Cardiac fibroblast (primary cell): ENCODE results near the gene ELFN2.

Experiments
- DNase-seq, 2 donors: peaks; one replicate each; pipeline versions ENCODE4 v3.0.0 to v3.0.0-alpha.2; 2010; ENCODE audit warnings: low read depth in 2 of 2
- H3K4me3 ChIP-seq, 2 donors: replicated peaks in 1 of 2; 1 replicate in 1 of 2; 2 replicates in 1 of 2; pipeline ENCODE4 v1.5.1; 2011; ENCODE audit warnings: low read depth in 2 of 2, low read length in 2 of 2, mild to moderate bottlenecking in 2 of 2, moderate library complexity in 1 of 2
- TF ChIP-seq, protein P1 (sequence below): IDR thresholded peaks from one replicate; pipeline ENCODE4 v1.5.1; 2011; ENCODE audit warnings: low read depth, mild to moderate bottlenecking, low read length, inconsistent platforms

Gene ELFN2

GRCh38 chr22:37334859-37335805 lies 92.1 kb downstream of the ELFN2 start:
- TF ChIP-seq, protein P1, sequence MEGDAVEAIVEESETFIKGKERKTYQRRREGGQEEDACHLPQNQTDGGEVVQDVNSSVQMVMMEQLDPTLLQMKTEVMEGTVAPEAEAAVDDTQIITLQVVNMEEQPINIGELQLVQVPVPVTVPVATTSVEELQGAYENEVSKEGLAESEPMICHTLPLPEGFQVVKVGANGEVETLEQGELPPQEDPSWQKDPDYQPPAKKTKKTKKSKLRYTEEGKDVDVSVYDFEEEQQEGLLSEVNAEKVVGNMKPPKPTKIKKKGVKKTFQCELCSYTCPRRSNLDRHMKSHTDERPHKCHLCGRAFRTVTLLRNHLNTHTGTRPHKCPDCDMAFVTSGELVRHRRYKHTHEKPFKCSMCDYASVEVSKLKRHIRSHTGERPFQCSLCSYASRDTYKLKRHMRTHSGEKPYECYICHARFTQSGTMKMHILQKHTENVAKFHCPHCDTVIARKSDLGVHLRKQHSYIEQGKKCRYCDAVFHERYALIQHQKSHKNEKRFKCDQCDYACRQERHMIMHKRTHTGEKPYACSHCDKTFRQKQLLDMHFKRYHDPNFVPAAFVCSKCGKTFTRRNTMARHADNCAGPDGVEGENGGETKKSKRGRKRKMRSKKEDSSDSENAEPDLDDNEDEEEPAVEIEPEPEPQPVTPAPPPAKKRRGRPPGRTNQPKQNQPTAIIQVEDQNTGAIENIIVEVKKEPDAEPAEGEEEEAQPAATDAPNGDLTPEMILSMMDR: no peak
- DNase-seq: peak in 1 of 2 donors; percentile 27
- H3K4me3 ChIP-seq: peak overlapping the region in 1 of 2 donors; percentile 4

GRCh38 chr22:37334461-37334858 lies 92.8 kb downstream of the ELFN2 start:
- H3K4me3 ChIP-seq: no peak overlapping the region
- TF ChIP-seq, protein P1: no peak
- DNase-seq: no peak

GRCh38 chr22:37333724-37334460 lies 93.4 kb downstream of the ELFN2 start:
- TF ChIP-seq, protein P1: no peak
- DNase-seq: no peak
- no peak overlapping the region for H3K4me3 ChIP-seq

DNA sequence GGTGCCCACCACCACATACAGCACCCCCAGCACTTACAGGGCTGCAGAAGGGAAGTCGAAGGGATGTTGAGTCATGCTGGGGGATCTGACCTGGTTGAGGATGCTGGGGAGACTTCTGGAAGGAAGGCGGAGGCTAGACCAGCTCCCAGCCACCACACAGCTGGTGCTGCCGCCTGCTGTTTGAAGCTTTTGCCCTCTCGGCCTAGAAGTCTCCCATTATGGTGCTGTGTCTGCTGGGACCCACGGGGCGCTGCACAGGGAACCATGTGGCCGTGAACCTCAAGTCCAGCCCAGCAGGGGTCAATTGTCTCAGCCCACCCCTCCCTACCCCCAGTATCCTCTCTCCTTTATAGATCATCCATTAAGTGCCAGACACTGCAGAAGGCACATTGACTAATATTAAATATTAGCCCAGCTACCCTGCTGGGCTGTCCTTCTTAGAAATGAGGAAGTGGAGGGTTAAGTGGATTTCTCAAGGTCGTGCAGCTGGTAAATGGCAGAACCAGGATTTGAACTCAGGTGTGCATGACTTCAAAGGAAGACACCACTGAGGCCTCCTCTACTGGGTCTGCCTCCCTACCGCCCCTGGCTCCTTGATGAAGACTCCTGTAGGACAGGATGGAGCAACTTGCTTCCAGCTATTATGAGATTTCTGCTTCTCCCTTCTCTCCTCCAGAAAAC lies 95.3 kb downstream of the ELFN2 start:
- TF ChIP-seq, protein P1: peak; percentile 12
- no peak overlapping the region for H3K4me3 ChIP-seq
- DNase-seq: no peak

DNA sequence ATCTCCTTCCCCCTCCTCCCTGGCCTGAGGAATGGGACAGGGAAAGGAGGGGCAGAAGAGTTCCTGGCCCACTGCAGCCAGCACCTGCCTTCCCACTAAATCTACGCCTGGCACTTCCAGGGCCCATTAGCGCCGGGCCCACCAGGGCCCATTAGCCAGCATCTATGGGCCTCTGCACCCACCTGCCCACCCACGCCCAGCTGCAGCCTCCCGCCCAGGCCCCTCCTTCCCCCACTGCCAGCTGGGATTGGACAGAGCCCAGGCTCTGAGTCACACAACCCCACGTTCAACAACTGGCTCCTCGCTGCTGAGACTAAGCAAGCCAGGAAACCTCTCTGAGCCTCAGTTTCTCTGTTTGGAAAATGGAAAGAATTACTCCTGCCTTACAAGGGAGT lies 96.2 kb downstream of the ELFN2 start:
- peak; percentile 57 to 62 for DNase-seq
- TF ChIP-seq, protein P1: no peak
- H3K4me3 ChIP-seq: no peak overlapping the region

DNA sequence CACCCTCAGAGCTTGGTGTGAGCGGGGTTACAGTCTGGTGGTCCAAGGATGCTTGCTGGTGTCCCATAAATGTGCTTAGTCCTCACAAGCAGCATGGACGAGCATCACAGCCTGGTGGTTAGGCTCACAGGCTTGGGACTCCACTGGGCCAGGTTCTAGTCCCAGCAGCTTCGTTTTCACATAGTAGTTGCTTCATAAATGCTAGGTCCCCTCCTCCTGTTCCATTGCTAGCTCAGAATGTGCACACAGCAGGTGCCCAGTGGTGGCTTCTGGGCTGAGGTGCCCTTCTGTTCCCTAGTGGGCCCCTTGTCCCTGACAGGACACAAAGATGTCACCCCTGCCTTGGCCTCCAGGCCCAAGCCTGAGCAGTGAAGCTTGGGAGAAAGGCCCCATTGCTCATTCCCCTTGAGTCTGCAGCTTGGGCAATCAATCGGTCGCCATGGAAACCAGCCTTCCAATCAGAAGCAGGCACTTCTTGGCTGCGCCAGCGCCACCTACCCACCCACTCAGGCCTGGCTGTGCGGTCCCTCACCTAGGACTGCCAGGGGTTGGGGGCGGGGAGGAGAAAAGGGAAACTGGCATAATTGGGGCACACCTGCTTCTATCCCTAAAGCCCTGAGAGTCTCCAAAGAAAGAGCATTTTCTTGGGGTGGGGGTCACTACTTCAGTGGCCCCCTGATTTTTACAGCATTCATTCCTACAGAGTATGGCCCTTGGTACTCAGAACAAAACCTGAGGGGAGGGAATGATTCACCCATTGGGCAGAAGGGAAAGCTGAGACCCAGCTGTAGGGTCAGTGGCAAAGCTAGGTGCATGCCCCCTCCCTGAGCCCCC lies 96.9 kb downstream of the ELFN2 start:
- H3K4me3 ChIP-seq: no peak overlapping the region
- TF ChIP-seq, protein P1: peak; percentile 24
- DNase-seq: peak; percentile 92 to 94
